ENCODE results near the gene RNF183.

GRCh38 chr9:113298311-113298710 lies 4.9 kb downstream of the RNF183 start:
- no peak for TF ChIP-seq CTCF (IDR thresholded peaks at IDR 0.05)
- TF ChIP-seq REST (IDR thresholded peaks at IDR 0.05; ENCODE audit: insufficient read depth in 1 of 2, low read depth in 2 of 2, low read length in 1 of 2): no peak
